Fibroblast of skin of right biceps (primary cell): ENCODE measurements around the gene ATP6AP1.
A peak's percentile ranks its signal among the peaks of the same experiment; 100 is the strongest.
"Not testable (repeated sequence)": the region's sequence is repeated elsewhere in the genome, so short reads cannot be mapped to it uniquely, and the experiment has no call there.

Experiments used
- DNase-seq: peaks from one replicate; pipeline ENCODE4 v3.0.0-alpha.2; 2013

ATP6AP1 gene

GRCh38 chrX:154399527-154400368 is 28.7 kb upstream of the ATP6AP1 start:
- DNase-seq, result no peak

GRCh38 chrX:154400369-154400817 is 28.1 kb upstream of the ATP6AP1 start:
- not testable (repeated sequence) for DNase-seq

GRCh38 chrX:154401045-154401799 is 27.3 kb upstream of the ATP6AP1 start:
- DNase-seq, result peak; percentile 46

- peak; percentile 29 for DNase-seq
Measured at GRCh38 chrX:154401918-154402621, 26.4 kb upstream of the ATP6AP1 start.

- DNase-seq, result no peak
Measured at GRCh38 chrX:154402622-154403127, 25.8 kb upstream of the ATP6AP1 start.

GRCh38 chrX:154403192-154403591 is 25.3 kb upstream of the ATP6AP1 start:
- DNase-seq, result no peak

- no peak for DNase-seq
Measured at GRCh38 chrX:154403858-154404257, 24.6 kb upstream of the ATP6AP1 start.

GRCh38 chrX:154404625-154405192 is 23.8 kb upstream of the ATP6AP1 start:
- DNase-seq, result no peak

GRCh38 chrX:154408659-154409221 is 19.7 kb upstream of the ATP6AP1 start:
- DNase-seq, result no peak

- peak; percentile 80 for DNase-seq
Measured at GRCh38 chrX:154409222-154409871, 19.1 kb upstream of the ATP6AP1 start, which contains the start of gene DNASE1L1. Gene DNASE1L1, minus strand, starts transcription at chrX:154409254. Its CDS starts 3,686 bp downstream, at chrX:154405568.

GRCh38 chrX:154411981-154412340 is 16.5 kb upstream of the ATP6AP1 start:
- no peak for DNase-seq

- DNase-seq, result no peak
Measured at GRCh38 chrX:154412468-154412867, 16.0 kb upstream of the ATP6AP1 start.

- no peak for DNase-seq
Measured at GRCh38 chrX:154413142-154413541, 15.3 kb upstream of the ATP6AP1 start.

- DNase-seq, result no peak
Measured at GRCh38 chrX:154417157-154417556, 11.3 kb upstream of the ATP6AP1 start.

- DNase-seq, result no peak
Measured at GRCh38 chrX:154419189-154419588, 9.3 kb upstream of the ATP6AP1 start.

GRCh38 chrX:154419688-154420401 is 8.6 kb upstream of the ATP6AP1 start:
- no peak for DNase-seq

GRCh38 chrX:154420402-154420756 is 8.1 kb upstream of the ATP6AP1 start:
- no peak for DNase-seq

GRCh38 chrX:154426916-154427770 is 1.3 kb upstream of the ATP6AP1 start:
- DNase-seq, result no peak

GRCh38 chrX:154429711-154430110 is 1.2 kb downstream of the ATP6AP1 start:
- no peak for DNase-seq

GRCh38 chrX:154430479-154430878 is 2.0 kb downstream of the ATP6AP1 start:
- no peak for DNase-seq
